SK-N-MC (cell line): ENCODE results near the gene ATP13A3.

Experiments
- DNase-seq: peaks from one replicate; pipeline ENCODE4 v3.0.0-alpha.2; 2011; ENCODE audit warnings: low read depth, low spot score
- H3K27ac ChIP-seq: fragments of 200-600 bp; sonication (generic); 2 replicates; pipeline ENCODE4 v1.5.1; 2016; ENCODE audit warnings: mixed run types
- H3K36me3 ChIP-seq: fragments of 200-600 bp; sonication (generic); 2 replicates; pipeline ENCODE4 v1.6.1; 2017; ENCODE audit warnings: antibody characterized with exemption, low read length, mixed read lengths; ENCODE audit not compliant: insufficient read depth
- H3K4me3 ChIP-seq: fragments of 200-600 bp; sonication (generic); 2 replicates; pipeline ENCODE4 v1.5.1; 2016
- H3K9ac ChIP-seq: fragments of 200-600 bp; sonication (generic); 2 replicates; pipeline ENCODE4 v1.8.0; 2017; ENCODE audit warnings: mixed run types, mixed read lengths; ENCODE audit not compliant: insufficient read length
- H3K9me3 ChIP-seq: fragments of 200-600 bp; sonication (generic); 2 replicates; pipeline ENCODE4 v1.6.1; 2017; ENCODE audit warnings: low read depth, mild to moderate bottlenecking, antibody characterized with exemption, low read length, moderate library complexity, mixed read lengths
- EZH2 ChIP-seq: fragments of 200-600 bp; sonication (generic); IDR thresholded peaks from one replicate; pipeline ENCODE4 v1.6.1; 2017; ENCODE audit warnings: antibody characterized with exemption
- FOXP2 ChIP-seq: optimal IDR thresholded peaks from 2 replicates; pipeline ENCODE3; 2011; ENCODE audit warnings: mild to moderate bottlenecking, moderate library complexity; ENCODE audit not compliant: insufficient read depth; ENCODE audit errors: extremely low read length, control extremely low read depth
- POLR2AphosphoS5 ChIP-seq: IDR thresholded peaks from 2 replicates; pipeline ENCODE4 v1.6.1; 2012; ENCODE audit warnings: mild to moderate bottlenecking, low read depth, low read length, borderline replicate concordance

The ATP13A3 gene

GRCh38 chr3:194462936-194463335 lies 23.9 kb downstream of the ATP13A3 start:
- TF ChIP-seq FOXP2 (no peak), POLR2AphosphoS5 (no peak)
- Histone ChIP-seq H3K36me3 (peaks cover 50% of the 10 kb centered on the region), H3K9me3 (peaks cover 4% of the 10 kb centered on the region; the same call in 1 of the 2 replicates), H3K27ac (no peak overlapping the region), H3K4me3 (no peak overlapping the region), H3K9ac (no peak overlapping the region)
- no peak for DNase-seq

- Histone ChIP-seq H3K9ac (no peak overlapping the region), H3K4me3 (no peak overlapping the region), H3K36me3 (peaks cover 59% of the 10 kb centered on the region), H3K27ac (no peak overlapping the region), H3K9me3 (peaks cover 4% of the 10 kb centered on the region; the same call in 1 of the 2 replicates)
- DNase-seq, result no peak
- TF ChIP-seq FOXP2, result no peak
Observed at GRCh38 chr3:194460566-194460965, 26.2 kb downstream of the ATP13A3 start.

- Histone ChIP-seq H3K27ac (no peak overlapping the region), H3K9ac (no peak overlapping the region), H3K36me3 (peaks cover 66% of the 10 kb centered on the region), H3K4me3 (no peak overlapping the region), H3K9me3 (peaks cover 4% of the 10 kb centered on the region; the same call in 1 of the 2 replicates)
- DNase-seq, result no peak
- TF ChIP-seq FOXP2, result no peak
- no peak for TF ChIP-seq EZH2
- TF ChIP-seq POLR2AphosphoS5, result no peak
Observed at GRCh38 chr3:194458131-194458530, 28.7 kb downstream of the ATP13A3 start.

DNA sequence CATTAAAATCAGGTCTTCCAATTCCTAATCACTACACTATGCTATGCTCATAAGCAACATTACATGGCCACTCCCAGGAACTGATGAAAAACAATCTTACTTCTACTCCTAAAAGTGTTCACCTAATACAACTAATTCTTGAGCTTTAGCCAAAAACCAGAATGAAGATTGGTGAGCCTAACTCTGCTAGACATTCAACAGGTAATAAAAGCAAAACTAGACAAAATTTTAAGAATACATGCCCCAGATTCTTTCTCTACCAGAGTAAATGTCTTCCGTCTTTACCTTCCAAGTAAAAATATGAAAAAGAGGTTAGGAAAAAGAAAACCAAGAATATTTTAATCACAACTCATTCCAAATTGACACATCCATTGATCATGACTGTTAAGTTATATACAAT lies 31.3 kb downstream of the ATP13A3 start:
- Histone ChIP-seq H3K4me3 (no peak overlapping the region), H3K9ac (no peak overlapping the region), H3K36me3 (peaks cover 70% of the 10 kb centered on the region), H3K27ac (no peak overlapping the region), H3K9me3 (no peaks in the 10 kb centered on the region)
- TF ChIP-seq EZH2 (no peak), FOXP2 (no peak), POLR2AphosphoS5 (no peak)
- no peak for DNase-seq

DNA sequence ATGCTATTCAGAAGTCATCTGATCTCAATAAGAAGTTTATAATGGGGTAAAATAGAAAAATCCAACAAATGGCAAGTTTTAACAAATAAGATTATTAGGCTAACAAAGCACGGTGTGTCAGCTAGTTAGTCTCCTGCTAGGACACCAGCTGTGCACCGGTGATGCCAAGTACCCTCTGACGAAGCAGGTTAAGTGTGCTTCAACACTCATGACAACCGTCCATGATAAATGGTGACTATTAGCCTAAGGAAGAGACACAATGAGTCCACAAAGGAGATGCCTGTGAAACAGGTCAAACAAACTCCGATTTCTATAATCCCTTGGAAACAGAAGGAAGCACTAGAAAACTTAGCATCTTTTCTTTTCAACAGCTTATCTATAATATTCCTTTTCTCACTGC lies 36.5 kb downstream of the ATP13A3 start:
- TF ChIP-seq FOXP2, result no peak
- TF ChIP-seq EZH2, result no peak
- no peak for TF ChIP-seq POLR2AphosphoS5
- DNase-seq, result no peak
- Histone ChIP-seq H3K9ac (no peak overlapping the region), H3K9me3 (no peaks in the 10 kb centered on the region), H3K27ac (no peak overlapping the region), H3K4me3 (no peak overlapping the region), H3K36me3 (peaks cover 88% of the 10 kb centered on the region)

- no peak for DNase-seq
- H3K4me3 ChIP-seq, result no peak overlapping the region
- H3K9ac ChIP-seq, result no peak overlapping the region
- H3K36me3 ChIP-seq, result peaks cover 88% of the 10 kb centered on the region
- H3K27ac ChIP-seq, result no peak overlapping the region
- TF ChIP-seq POLR2AphosphoS5 (no peak), EZH2 (no peak), FOXP2 (no peak)
- H3K9me3 ChIP-seq, result no peaks in the 10 kb centered on the region
Observed at GRCh38 chr3:194449913-194450312, 36.9 kb downstream of the ATP13A3 start.

- Histone ChIP-seq H3K36me3 (peaks cover 80% of the 10 kb centered on the region), H3K9ac (no peak overlapping the region), H3K4me3 (no peak overlapping the region), H3K9me3 (no peaks in the 10 kb centered on the region), H3K27ac (no peak overlapping the region)
- TF ChIP-seq POLR2AphosphoS5, result no peak
- no peak for TF ChIP-seq EZH2
- no peak for TF ChIP-seq FOXP2
- DNase-seq, result no peak
Observed at GRCh38 chr3:194447657-194448056, 39.1 kb downstream of the ATP13A3 start.

GRCh38 chr3:194447161-194447560 lies 39.6 kb downstream of the ATP13A3 start:
- Histone ChIP-seq H3K4me3 (no peak overlapping the region), H3K27ac (no peak overlapping the region), H3K36me3 (peaks cover 83% of the 10 kb centered on the region), H3K9ac (no peak overlapping the region), H3K9me3 (no peaks in the 10 kb centered on the region)
- DNase-seq, result no peak
- no peak for TF ChIP-seq FOXP2
- TF ChIP-seq POLR2AphosphoS5, result no peak
- TF ChIP-seq EZH2, result no peak

DNA sequence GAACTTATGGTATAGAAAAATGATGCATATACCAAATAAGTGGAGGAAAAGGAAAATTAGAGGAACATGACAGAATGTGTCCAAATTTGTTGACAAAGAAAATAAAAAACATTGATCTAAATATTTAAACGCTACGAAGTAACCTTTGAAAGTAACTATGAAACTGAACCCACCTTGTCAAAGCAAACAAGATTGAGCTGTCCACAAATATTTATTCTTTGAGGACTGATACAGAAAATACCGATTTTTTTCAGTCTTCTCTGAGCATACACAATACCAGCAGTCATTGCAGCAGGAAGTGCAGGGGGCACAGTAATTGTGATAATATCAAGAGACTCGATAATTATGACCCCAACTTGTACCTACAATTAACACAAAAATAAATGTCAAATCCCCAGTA lies 40.0 kb downstream of the ATP13A3 start:
- Histone ChIP-seq H3K36me3 (peaks cover 83% of the 10 kb centered on the region), H3K27ac (no peak overlapping the region), H3K4me3 (no peak overlapping the region), H3K9me3 (no peaks in the 10 kb centered on the region), H3K9ac (no peak overlapping the region)
- DNase-seq, result no peak
- TF ChIP-seq EZH2, result no peak
- TF ChIP-seq FOXP2, result no peak
- no peak for TF ChIP-seq POLR2AphosphoS5

GRCh38 chr3:194446172-194446571 lies 40.6 kb downstream of the ATP13A3 start:
- TF ChIP-seq FOXP2, result no peak
- no peak for TF ChIP-seq POLR2AphosphoS5
- TF ChIP-seq EZH2, result no peak
- no peak for DNase-seq
- Histone ChIP-seq H3K4me3 (no peak overlapping the region), H3K36me3 (peaks cover 83% of the 10 kb centered on the region), H3K9ac (no peak overlapping the region), H3K27ac (no peak overlapping the region), H3K9me3 (no peaks in the 10 kb centered on the region)
